ENCODE measurements around the gene CEP135.
"Not testable (repeated sequence)": the region's sequence is repeated elsewhere in the genome, so short reads cannot be mapped to it uniquely, and the experiment has no call there.

The CEP135 gene

GRCh38 chr4:55947912-55948725 lies 626 bp upstream of the CEP135 start:
- no peaks in the 10 kb centered on the region for H3K9me3 ChIP-seq (ENCODE audit: low read depth, low read length)
- H3K9ac ChIP-seq (ENCODE audit: insufficient read length) = no peak overlapping the region
- H3K4me3 ChIP-seq = peak overlapping the region; percentile 91
- H3K27ac ChIP-seq = peak overlapping the region; percentile 2
- no peak for DNase-seq (ENCODE audit: low read depth, low spot score)
- H3K36me3 ChIP-seq (ENCODE audit: insufficient read depth, low read length) = peaks cover 16% of the 10 kb centered on the region
- TF ChIP-seq EZH2 (IDR thresholded peaks at IDR 0.05) = no peak
- TF ChIP-seq FOXP2 (optimal IDR thresholded peaks at IDR 0.05; ENCODE audit: control extremely low read depth, extremely low read length, insufficient read depth) = no peak
- no peak for TF ChIP-seq POLR2AphosphoS5 (IDR thresholded peaks at IDR 0.05; ENCODE audit: borderline replicate concordance, low read depth, low read length)

- peaks cover 25% of the 10 kb centered on the region for H3K36me3 ChIP-seq (ENCODE audit: insufficient read depth, low read length)
- TF ChIP-seq EZH2 (IDR thresholded peaks at IDR 0.05) (no peak), POLR2AphosphoS5 (IDR thresholded peaks at IDR 0.05; ENCODE audit: borderline replicate concordance, low read depth, low read length) (no peak), FOXP2 (optimal IDR thresholded peaks at IDR 0.05; ENCODE audit: control extremely low read depth, extremely low read length, insufficient read depth) (no peak)
- peak overlapping the region; percentile 84 for H3K9ac ChIP-seq (ENCODE audit: insufficient read length)
- H3K27ac ChIP-seq = no peak overlapping the region
- no peak for DNase-seq (ENCODE audit: low read depth, low spot score)
- H3K9me3 ChIP-seq (ENCODE audit: low read depth, low read length) = no peaks in the 10 kb centered on the region
- H3K4me3 ChIP-seq = peak overlapping the region; percentile 91
These were observed 697 bp downstream of the CEP135 start for GRCh38 chr4:55949482-55949802.

- no peak for TF ChIP-seq FOXP2 (optimal IDR thresholded peaks at IDR 0.05; ENCODE audit: control extremely low read depth, extremely low read length, insufficient read depth)
- no peak for TF ChIP-seq EZH2 (IDR thresholded peaks at IDR 0.05)
- TF ChIP-seq POLR2AphosphoS5 (IDR thresholded peaks at IDR 0.05; ENCODE audit: borderline replicate concordance, low read depth, low read length) = no peak
- Histone ChIP-seq H3K4me3 (no peak overlapping the region), H3K36me3 (ENCODE audit: insufficient read depth, low read length) (peaks cover 41% of the 10 kb centered on the region), H3K9ac (ENCODE audit: insufficient read length) (no peak overlapping the region), H3K27ac (no peak overlapping the region), H3K9me3 (ENCODE audit: low read depth, low read length) (no peaks in the 10 kb centered on the region)
- no peak for DNase-seq (ENCODE audit: low read depth, low spot score)
These were observed 2.6 kb downstream of the CEP135 start for GRCh38 chr4:55951191-55951922.

GRCh38 chr4:55955710-55956109 lies 7.0 kb downstream of the CEP135 start:
- Histone ChIP-seq H3K4me3 (no peak overlapping the region), H3K36me3 (ENCODE audit: insufficient read depth, low read length) (peaks cover 65% of the 10 kb centered on the region), H3K9me3 (ENCODE audit: low read depth, low read length) (no peaks in the 10 kb centered on the region), H3K27ac (no peak overlapping the region), H3K9ac (ENCODE audit: insufficient read length) (no peak overlapping the region)
- no peak for TF ChIP-seq EZH2 (IDR thresholded peaks at IDR 0.05)
- no peak for TF ChIP-seq FOXP2 (optimal IDR thresholded peaks at IDR 0.05; ENCODE audit: control extremely low read depth, extremely low read length, insufficient read depth)
- TF ChIP-seq POLR2AphosphoS5 (IDR thresholded peaks at IDR 0.05; ENCODE audit: borderline replicate concordance, low read depth, low read length) = no peak
- DNase-seq (ENCODE audit: low read depth, low spot score) = no peak

- H3K9me3 ChIP-seq (ENCODE audit: low read depth, low read length) = no peaks in the 10 kb centered on the region
- peaks cover 54% of the 10 kb centered on the region for H3K36me3 ChIP-seq (ENCODE audit: insufficient read depth, low read length)
- DNase-seq (ENCODE audit: low read depth, low spot score) = no peak
- TF ChIP-seq EZH2 (IDR thresholded peaks at IDR 0.05) = no peak
- no peak for TF ChIP-seq FOXP2 (optimal IDR thresholded peaks at IDR 0.05; ENCODE audit: control extremely low read depth, extremely low read length, insufficient read depth)
- TF ChIP-seq POLR2AphosphoS5 (IDR thresholded peaks at IDR 0.05; ENCODE audit: borderline replicate concordance, low read depth, low read length) = no peak
- H3K27ac ChIP-seq = no peak overlapping the region
- no peak overlapping the region for H3K4me3 ChIP-seq
- no peak overlapping the region for H3K9ac ChIP-seq (ENCODE audit: insufficient read length)
These were observed 10.9 kb downstream of the CEP135 start for GRCh38 chr4:55959655-55960054.

- no peak for TF ChIP-seq POLR2AphosphoS5 (IDR thresholded peaks at IDR 0.05; ENCODE audit: borderline replicate concordance, low read depth, low read length)
- TF ChIP-seq EZH2 (IDR thresholded peaks at IDR 0.05) = no peak
- no peak for TF ChIP-seq FOXP2 (optimal IDR thresholded peaks at IDR 0.05; ENCODE audit: control extremely low read depth, extremely low read length, insufficient read depth)
- DNase-seq (ENCODE audit: low read depth, low spot score) = no peak
- no peak overlapping the region for H3K27ac ChIP-seq
- no peak overlapping the region for H3K9ac ChIP-seq (ENCODE audit: insufficient read length)
- no peak overlapping the region for H3K4me3 ChIP-seq
- H3K9me3 ChIP-seq (ENCODE audit: low read depth, low read length) = no peaks in the 10 kb centered on the region
- H3K36me3 ChIP-seq (ENCODE audit: insufficient read depth, low read length) = peaks cover 27% of the 10 kb centered on the region
These were observed 15.3 kb downstream of the CEP135 start for GRCh38 chr4:55964046-55964445.

GRCh38 chr4:55965585-55965984 lies 16.8 kb downstream of the CEP135 start:
- no peak overlapping the region for H3K27ac ChIP-seq
- TF ChIP-seq POLR2AphosphoS5 (IDR thresholded peaks at IDR 0.05; ENCODE audit: borderline replicate concordance, low read depth, low read length) (no peak), EZH2 (IDR thresholded peaks at IDR 0.05) (no peak), FOXP2 (optimal IDR thresholded peaks at IDR 0.05; ENCODE audit: control extremely low read depth, extremely low read length, insufficient read depth) (no peak)
- no peaks in the 10 kb centered on the region for H3K9me3 ChIP-seq (ENCODE audit: low read depth, low read length)
- H3K36me3 ChIP-seq (ENCODE audit: insufficient read depth, low read length) = peaks cover 20% of the 10 kb centered on the region
- DNase-seq (ENCODE audit: low read depth, low spot score) = no peak
- no peak overlapping the region for H3K4me3 ChIP-seq
- no peak overlapping the region for H3K9ac ChIP-seq (ENCODE audit: insufficient read length)

- not testable (repeated sequence) for H3K9me3 ChIP-seq (ENCODE audit: low read depth, low read length); H3K9ac ChIP-seq (ENCODE audit: insufficient read length); H3K27ac ChIP-seq; DNase-seq (ENCODE audit: low read depth, low spot score); H3K4me3 ChIP-seq
- H3K36me3 ChIP-seq (ENCODE audit: insufficient read depth, low read length) = peaks cover 17% of the 10 kb centered on the region
These were observed 17.6 kb downstream of the CEP135 start for GRCh38 chr4:55966324-55966723.
